A673 (cell line): ENCODE data around the gene HDAC10.

ENCODE experiments used
- CTCF ChIP-seq: fragments of 300-800, 200-600 bp; sonication (generic); conservative IDR thresholded peaks from 2 replicates; pipeline ENCODE4 v1.5.1; 2017; ENCODE audit warnings: low read depth, mild to moderate bottlenecking, antibody characterized with exemption, low read length, moderate library complexity, mixed read lengths
- EZH2 ChIP-seq: fragments of 200-600 bp; sonication (generic); IDR thresholded peaks from 2 replicates; pipeline ENCODE4 v1.6.1; 2017; ENCODE audit warnings: borderline replicate concordance, low read depth, mild to moderate bottlenecking, mixed read lengths, antibody characterized with exemption, low read length; ENCODE audit not compliant: poor library complexity, severe bottlenecking

DNA sequence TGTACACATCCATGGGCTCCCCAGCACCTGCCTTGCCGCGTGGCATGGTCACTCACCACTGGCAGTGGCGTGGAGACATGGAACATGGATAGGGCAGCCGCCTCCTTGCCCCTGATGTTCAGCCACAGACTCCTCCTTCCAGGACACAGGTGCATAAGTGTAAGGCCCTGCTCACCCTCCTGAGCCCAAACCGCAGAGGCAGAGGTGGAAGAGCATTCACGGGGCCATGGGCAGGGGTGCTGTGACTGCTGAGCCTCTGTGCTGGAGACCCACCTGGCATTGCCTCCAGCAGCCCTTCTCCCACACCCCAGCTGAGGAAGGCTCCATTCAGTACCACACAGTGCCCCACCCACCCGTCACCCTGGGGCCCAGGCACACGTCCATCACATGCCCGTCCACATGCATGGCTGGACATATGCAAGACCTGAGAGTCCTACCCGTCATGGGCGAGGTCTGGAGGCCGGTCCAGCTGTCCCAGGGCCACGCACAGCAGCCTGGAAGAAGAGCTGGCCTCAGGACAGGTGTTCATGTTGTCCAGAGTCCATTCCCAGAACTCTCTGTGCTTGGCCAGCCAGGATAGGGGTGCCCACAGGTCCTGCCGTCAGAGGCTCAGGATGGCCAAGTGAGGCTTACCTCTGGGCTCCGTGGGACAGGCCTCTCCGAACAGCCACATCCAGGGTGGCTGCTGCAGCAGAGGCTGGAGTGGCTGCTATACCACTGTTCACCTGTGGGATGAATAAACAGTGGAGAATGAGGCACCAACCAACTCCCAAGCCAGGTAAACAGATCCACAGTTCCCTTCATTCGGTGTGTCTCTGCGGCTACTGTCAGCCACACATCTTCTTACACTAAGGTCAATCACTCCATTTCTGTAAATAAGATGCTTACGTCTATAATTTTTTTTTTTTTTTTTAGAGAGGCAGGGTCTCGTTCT is 4.6 kb downstream of the HDAC10 start:
- TF ChIP-seq CTCF (no peak), EZH2 (no peak)
